Measurements from ENCODE around the gene MTTP. TPM values are rescaled to one million over a fixed set of nuclear protein-coding genes. Genes with fewer than 3 reads are reported as not detected.
A peak's percentile ranks its signal among the peaks of the same experiment; 100 is the strongest.

The MTTP gene
- total RNA-seq, 2 donors from 2014 or later: not detected

GRCh38 chr4:99655308-99656081 is 80.9 kb downstream of the MTTP start:
- ATAC-seq (ENCODE audit: insufficient number of reproducible peaks, low FRiP score, low read depth): no peak
- H3K27me3 ChIP-seq (replicated peaks; ENCODE audit: insufficient read depth): no peaks in the 10 kb centered on the region

GRCh38 chr4:99657798-99658197 is 83.2 kb downstream of the MTTP start, which contains the start of gene C4orf54:
TSS of gene C4orf54 (minus strand) at chr4:99657828. CDS start at chr4:99654648, 3,180 bp downstream.
- peak; percentile 46 for ATAC-seq (ENCODE audit: insufficient number of reproducible peaks, low FRiP score, low read depth)
- Histone ChIP-seq H3K4me1 (ENCODE audit: control insufficient read depth in 1 of 2, low read depth in 2 of 2) (peaks cover 8 to 41% of the 10 kb centered on the region in 2 donors), H3K4me3 (no peak within 1 kb of the TSS), H3K36me3 (no peaks in the 10 kb centered on the region), H3K27ac (no peak within 1 kb of the TSS), H3K27me3 (replicated peaks; ENCODE audit: insufficient read depth) (no peaks in the 10 kb centered on the region), H3K9me3 (no peaks in the 10 kb centered on the region)
- no peak for DNase-seq (ENCODE audit: low spot score)
- TF ChIP-seq CTCF (IDR thresholded peaks at IDR 0.05): no peak

More at GRCh38 chr4:99655308-99656081, 80.9 kb downstream of the MTTP start:
- H3K9me3 ChIP-seq: no peaks in the 10 kb centered on the region
- peak overlapping the region; percentile 40 to 54 for H3K27ac ChIP-seq
- H3K36me3 ChIP-seq: no peaks in the 10 kb centered on the region
- peaks cover 8 to 41% of the 10 kb centered on the region in 2 donors for H3K4me1 ChIP-seq (ENCODE audit: control insufficient read depth in 1 of 2, low read depth in 2 of 2)
- peak; percentile 27 for DNase-seq (ENCODE audit: low spot score)
- H3K4me3 ChIP-seq: no peak overlapping the region
- TF ChIP-seq CTCF (IDR thresholded peaks at IDR 0.05): no peak

GRCh38 chr4:99658666-99659065 is 84.0 kb downstream of the MTTP start:
- TF ChIP-seq CTCF (IDR thresholded peaks at IDR 0.05): no peak
- Histone ChIP-seq H3K36me3 (no peaks in the 10 kb centered on the region), H3K27ac (no peak overlapping the region), H3K4me3 (no peak overlapping the region), H3K4me1 (ENCODE audit: control insufficient read depth in 1 of 2, low read depth in 2 of 2) (peaks cover 8 to 41% of the 10 kb centered on the region in 2 donors), H3K9me3 (no peaks in the 10 kb centered on the region), H3K27me3 (replicated peaks; ENCODE audit: insufficient read depth) (no peaks in the 10 kb centered on the region)
- no peak for ATAC-seq (ENCODE audit: insufficient number of reproducible peaks, low FRiP score, low read depth)
- DNase-seq (ENCODE audit: low spot score): no peak

GRCh38 chr4:99661907-99662306 is 87.3 kb downstream of the MTTP start:
- no peak for DNase-seq (ENCODE audit: low spot score)
- ATAC-seq (ENCODE audit: insufficient number of reproducible peaks, low FRiP score, low read depth): no peak
- no peak for TF ChIP-seq CTCF (IDR thresholded peaks at IDR 0.05)
- no peak overlapping the region for H3K27ac ChIP-seq
- no peaks in the 10 kb centered on the region for H3K27me3 ChIP-seq (replicated peaks; ENCODE audit: insufficient read depth)
- no peak overlapping the region for H3K4me3 ChIP-seq
- no peaks in the 10 kb centered on the region for H3K36me3 ChIP-seq
- H3K4me1 ChIP-seq (ENCODE audit: control insufficient read depth in 1 of 2, low read depth in 2 of 2): peaks cover 0 to 14% of the 10 kb centered on the region in 2 donors
- H3K9me3 ChIP-seq: no peaks in the 10 kb centered on the region

GRCh38 chr4:99664716-99665115 is 90.1 kb downstream of the MTTP start:
- ATAC-seq (ENCODE audit: insufficient number of reproducible peaks, low FRiP score, low read depth) (no peak), DNase-seq (ENCODE audit: low spot score) (no peak)
- no peak for TF ChIP-seq CTCF (IDR thresholded peaks at IDR 0.05)
- Histone ChIP-seq H3K9me3 (no peaks in the 10 kb centered on the region), H3K4me3 (no peak overlapping the region), H3K4me1 (ENCODE audit: control insufficient read depth in 1 of 2, low read depth in 2 of 2) (peaks cover 0 to 11% of the 10 kb centered on the region in 2 donors), H3K27me3 (replicated peaks; ENCODE audit: insufficient read depth) (no peaks in the 10 kb centered on the region), H3K36me3 (no peaks in the 10 kb centered on the region), H3K27ac (no peak overlapping the region)
